Upper lobe of right lung (tissue), 1 donor: ENCODE data around the gene DGUOK. TPM values are rescaled to one million over a fixed set of nuclear protein-coding genes. Genes with fewer than 3 reads are reported as not detected.
A peak's percentile ranks its signal among the peaks of the same experiment; 100 is the strongest.
"Not testable (repeated sequence)": the region's sequence is repeated elsewhere in the genome, so short reads cannot be mapped to it uniquely, and the experiment has no call there.

ENCODE experiments used
- ATAC-seq: fragments of 200-7000 bp; cut with Tn5 transposase; one replicate; pipeline ENCODE4 v1.9.1; 2020; ENCODE audit warnings: mild to moderate bottlenecking, moderate library complexity
- DNase-seq: peaks from one replicate; pipeline ENCODE4 v3.0.0-alpha.2; 2020
- H3K27ac ChIP-seq: fragments of 200-600 bp; one replicate; pipeline ENCODE4 v1.8.0; 2022
- H3K27me3 ChIP-seq: fragments of 200-600 bp; one replicate; pipeline ENCODE4 v1.8.0; 2022; ENCODE audit warnings: mild to moderate bottlenecking
- H3K36me3 ChIP-seq: fragments of 200-600 bp; one replicate; pipeline ENCODE4 v1.8.0; 2022
- H3K4me1 ChIP-seq: fragments of 200-600 bp; one replicate; pipeline ENCODE4 v1.8.0; 2022
- H3K4me3 ChIP-seq: fragments of 200-600 bp; one replicate; pipeline ENCODE4 v1.8.0; 2022; ENCODE audit warnings: mild to moderate bottlenecking
- H3K9me3 ChIP-seq: fragments of 200-600 bp; one replicate; pipeline ENCODE4 v1.8.0; 2022
- CTCF ChIP-seq: fragments of 200-600 bp; IDR thresholded peaks from one replicate; pipeline ENCODE4 v1.8.0; 2022; ENCODE audit warnings: antibody characterized with exemption
- intact Hi-C: fragments of 100-400 bp; cut with DNase I; formaldehyde crosslinking; loops from one replicate; pipeline ENCODE4 v1.11.0; 2022
- total RNA-seq: library from RNA; stranded (reverse); fragmentation: NEBNext Ultra II Directional; extraction: Animal tissue kit (Norgen Biotek cat#: 25700); gene quantifications from one replicate; pipeline ENCODE4 v1.2.1, GENCODE V29; 2021
- donor health status: DM: no; HTN: yes; CAD: no; lungs with severe emphysema.

DGUOK gene
- total RNA-seq, 1 donor from 2014 or later, result 34.4 TPM

GRCh38 chr2:73937103-73937885 is 10.6 kb downstream of the DGUOK start:
- DNase-seq (no peak), ATAC-seq (peak; percentile 13)
- Histone ChIP-seq H3K9me3 (no peaks in the 10 kb centered on the region), H3K36me3 (peaks cover 26% of the 10 kb centered on the region), H3K4me1 (no peaks in the 10 kb centered on the region), H3K27me3 (no peaks in the 10 kb centered on the region), H3K27ac (no peak overlapping the region), H3K4me3 (no peak overlapping the region)
- intact Hi-C loops, result no loop called here
- no peak for TF ChIP-seq CTCF

- no peak overlapping the region for H3K27ac ChIP-seq
- H3K27me3 ChIP-seq, result no peaks in the 10 kb centered on the region
- intact Hi-C loops, result no loop called here
- DNase-seq (no peak), ATAC-seq (no peak)
- no peak overlapping the region for H3K4me3 ChIP-seq
- no peaks in the 10 kb centered on the region for H3K4me1 ChIP-seq
- no peaks in the 10 kb centered on the region for H3K9me3 ChIP-seq
- no peak for TF ChIP-seq CTCF
- peaks cover 27% of the 10 kb centered on the region for H3K36me3 ChIP-seq
Observed at GRCh38 chr2:73937899-73938298, 11.2 kb downstream of the DGUOK start.

GRCh38 chr2:73938718-73939352 is 12.2 kb downstream of the DGUOK start:
- no peaks in the 10 kb centered on the region for H3K9me3 ChIP-seq
- ATAC-seq, result no peak
- H3K27me3 ChIP-seq, result no peaks in the 10 kb centered on the region
- no peak overlapping the region for H3K4me3 ChIP-seq
- peaks cover 26% of the 10 kb centered on the region for H3K36me3 ChIP-seq
- intact Hi-C loops, result no loop called here
- H3K27ac ChIP-seq, result no peak overlapping the region
- H3K4me1 ChIP-seq, result no peaks in the 10 kb centered on the region
- TF ChIP-seq CTCF, result no peak
- no peak for DNase-seq

- DNase-seq (peak; percentile 66), ATAC-seq (peak; percentile 96)
- H3K9me3 ChIP-seq, result no peaks in the 10 kb centered on the region
- TF ChIP-seq CTCF, result peak; percentile 27
- no peaks in the 10 kb centered on the region for H3K27me3 ChIP-seq
- H3K36me3 ChIP-seq, result peaks cover 30% of the 10 kb centered on the region
- intact Hi-C loops, result no loop called here
- H3K27ac ChIP-seq, result no peak overlapping the region
- H3K4me3 ChIP-seq, result no peak overlapping the region
- H3K4me1 ChIP-seq, result no peaks in the 10 kb centered on the region
Observed at GRCh38 chr2:73939419-73939818, 12.7 kb downstream of the DGUOK start.

GRCh38 chr2:73940066-73940465 is 13.4 kb downstream of the DGUOK start:
- H3K9me3 ChIP-seq, H3K27me3 ChIP-seq, ATAC-seq, H3K4me3 ChIP-seq, H3K27ac ChIP-seq, DNase-seq, intact Hi-C loops, H3K4me1 ChIP-seq: not testable (repeated sequence)
- H3K36me3 ChIP-seq, result peaks cover 29% of the 10 kb centered on the region

GRCh38 chr2:73942664-73943063 is 16.0 kb downstream of the DGUOK start:
- Histone ChIP-seq H3K9me3 (no peaks in the 10 kb centered on the region), H3K4me3 (no peak overlapping the region), H3K4me1 (no peaks in the 10 kb centered on the region), H3K27me3 (no peaks in the 10 kb centered on the region), H3K27ac (no peak overlapping the region), H3K36me3 (peaks cover 38% of the 10 kb centered on the region)
- ATAC-seq, result no peak
- no peak for DNase-seq
- no peak for TF ChIP-seq CTCF
- intact Hi-C loops, result no loop called here
